ENCODE measurements around the gene SYNCRIP.

Gene SYNCRIP

GRCh38 chr6:85675030-85675819 is 32.5 kb upstream of the SYNCRIP start:
- Mint-ChIP-seq H3K36me3 (ENCODE audit: low read depth) (peaks cover 55% of the 10 kb centered on the region), H3K4me3 (peak overlapping the region; percentile 98), H3K4me1 (ENCODE audit: low read depth) (peaks cover 75% of the 10 kb centered on the region), H3K27ac (peak overlapping the region; percentile 99), H3K27me3 (no peaks in the 10 kb centered on the region), H3K9me3 (no peaks in the 10 kb centered on the region)

DNA sequence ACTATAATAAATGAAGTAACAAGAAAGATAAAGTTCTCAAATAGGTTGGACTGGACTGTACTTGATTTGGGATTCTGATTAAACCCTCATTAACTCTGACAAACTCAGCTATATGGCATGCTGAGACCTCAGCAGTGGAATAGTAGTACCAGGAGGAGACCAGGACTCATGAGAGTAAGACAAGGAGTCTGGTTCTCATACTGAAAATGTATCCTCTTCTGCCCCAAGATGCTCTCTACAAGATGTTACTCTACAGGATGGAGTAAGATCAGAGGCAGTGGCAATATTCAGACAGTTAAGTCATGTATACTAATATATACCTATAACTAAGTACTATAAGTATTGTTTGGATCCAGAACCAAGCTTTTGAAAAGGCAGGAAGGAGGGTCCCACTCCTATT is 31.9 kb upstream of the SYNCRIP start:
- Mint-ChIP-seq H3K9me3 (no peaks in the 10 kb centered on the region), H3K36me3 (ENCODE audit: low read depth) (peaks cover 55% of the 10 kb centered on the region), H3K4me3 (peak overlapping the region; percentile 98), H3K27me3 (no peaks in the 10 kb centered on the region), H3K27ac (peak overlapping the region; percentile 99), H3K4me1 (ENCODE audit: low read depth) (peaks cover 77% of the 10 kb centered on the region)

DNA sequence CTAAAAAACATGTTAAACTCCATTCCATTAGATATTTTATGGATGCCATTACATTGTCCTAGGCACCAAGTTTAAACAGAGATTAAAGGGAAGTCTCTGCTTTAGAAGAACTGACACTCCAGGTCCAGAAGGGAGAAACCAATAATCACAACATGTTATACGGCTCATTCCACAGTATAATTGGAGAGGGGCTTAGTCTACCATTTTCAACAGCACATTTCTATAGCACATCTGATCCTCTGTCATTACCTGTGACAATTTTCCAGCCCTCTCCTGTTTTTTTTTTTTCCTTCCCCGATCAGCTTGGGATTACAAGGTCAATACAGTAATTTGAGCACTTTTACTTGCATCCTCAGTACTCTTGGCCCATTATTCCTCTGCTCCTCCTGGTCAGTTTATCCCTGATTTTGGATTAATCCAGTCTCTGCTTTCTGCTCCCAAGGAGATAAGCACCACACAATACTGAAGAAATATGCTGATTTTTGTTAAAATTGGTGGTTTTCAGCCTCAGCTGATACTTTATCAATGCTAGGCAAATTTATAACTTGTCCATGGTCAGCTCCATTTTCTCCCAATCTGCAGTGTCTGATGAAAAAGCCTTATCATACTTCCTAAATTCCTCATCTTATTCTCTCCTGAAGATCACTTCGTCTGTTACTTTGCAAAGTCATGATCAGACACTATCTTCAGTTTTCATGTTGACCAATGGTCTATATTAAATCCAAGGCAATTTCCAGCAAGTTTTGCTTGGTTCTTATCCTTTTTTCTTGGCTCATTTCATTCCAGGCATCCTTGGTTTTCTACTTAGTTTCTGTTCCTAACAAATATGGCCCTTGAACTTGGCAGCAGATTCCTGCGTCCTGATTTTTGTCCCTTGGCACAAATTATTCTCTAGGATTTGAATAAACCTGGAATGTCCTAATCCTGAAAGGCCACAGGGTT is 30.8 kb upstream of the SYNCRIP start:
- H3K4me3 Mint-ChIP-seq: peak overlapping the region; percentile 98
- peak overlapping the region; percentile 1 for H3K27ac Mint-ChIP-seq
- no peaks in the 10 kb centered on the region for H3K9me3 Mint-ChIP-seq
- H3K27me3 Mint-ChIP-seq: no peaks in the 10 kb centered on the region
- H3K4me1 Mint-ChIP-seq (ENCODE audit: low read depth): peaks cover 86% of the 10 kb centered on the region
- H3K36me3 Mint-ChIP-seq (ENCODE audit: low read depth): peaks cover 52% of the 10 kb centered on the region

DNA sequence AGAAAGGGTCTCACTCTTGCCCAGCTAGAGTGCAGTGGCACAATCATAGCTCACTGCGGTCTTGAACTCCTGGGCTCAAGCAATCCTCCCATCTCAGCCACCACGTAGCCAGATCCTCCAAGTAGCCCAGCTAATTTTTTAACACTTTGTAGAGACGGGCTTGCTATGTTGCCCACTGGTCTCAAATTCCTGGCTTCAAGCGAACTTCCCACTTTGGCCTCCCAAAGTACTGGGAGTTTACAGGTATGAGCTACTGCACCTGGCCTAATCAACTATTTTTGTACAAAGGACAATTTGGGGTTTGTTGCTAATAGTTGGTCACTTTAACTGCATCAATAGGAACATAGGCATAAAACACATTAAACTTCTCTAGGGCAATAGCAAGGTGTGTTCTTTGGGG is 29.9 kb upstream of the SYNCRIP start:
- Mint-ChIP-seq H3K36me3 (ENCODE audit: low read depth) (peaks cover 44% of the 10 kb centered on the region), H3K27me3 (no peaks in the 10 kb centered on the region), H3K9me3 (no peaks in the 10 kb centered on the region), H3K4me1 (ENCODE audit: low read depth) (peaks cover 84% of the 10 kb centered on the region), H3K4me3 (no peak overlapping the region), H3K27ac (peak overlapping the region; percentile 1)

DNA sequence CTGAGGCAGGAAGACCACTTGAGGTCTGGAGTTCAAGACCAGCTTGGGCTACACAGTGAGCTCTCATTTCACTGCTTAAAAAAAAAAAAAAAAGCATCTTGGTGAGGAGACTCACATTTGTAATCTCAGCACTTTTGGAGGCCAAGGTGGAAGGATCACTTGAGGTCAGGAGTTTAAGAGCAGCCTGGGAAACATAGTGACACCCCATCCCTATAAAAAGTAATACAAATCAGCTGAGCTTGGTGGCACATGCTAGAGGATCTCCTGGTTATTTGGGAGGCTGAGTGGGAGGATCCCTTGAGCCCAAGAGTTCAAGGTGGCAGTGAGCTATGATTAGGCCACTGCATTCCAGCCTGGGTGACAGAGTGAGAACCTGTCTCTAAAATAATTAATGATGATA is 29.4 kb upstream of the SYNCRIP start:
- Mint-ChIP-seq H3K36me3 (ENCODE audit: low read depth) (peaks cover 38% of the 10 kb centered on the region), H3K27ac (no peak overlapping the region), H3K4me1 (ENCODE audit: low read depth) (peaks cover 84% of the 10 kb centered on the region), H3K4me3 (no peak overlapping the region), H3K27me3 (no peaks in the 10 kb centered on the region), H3K9me3 (no peaks in the 10 kb centered on the region)

DNA sequence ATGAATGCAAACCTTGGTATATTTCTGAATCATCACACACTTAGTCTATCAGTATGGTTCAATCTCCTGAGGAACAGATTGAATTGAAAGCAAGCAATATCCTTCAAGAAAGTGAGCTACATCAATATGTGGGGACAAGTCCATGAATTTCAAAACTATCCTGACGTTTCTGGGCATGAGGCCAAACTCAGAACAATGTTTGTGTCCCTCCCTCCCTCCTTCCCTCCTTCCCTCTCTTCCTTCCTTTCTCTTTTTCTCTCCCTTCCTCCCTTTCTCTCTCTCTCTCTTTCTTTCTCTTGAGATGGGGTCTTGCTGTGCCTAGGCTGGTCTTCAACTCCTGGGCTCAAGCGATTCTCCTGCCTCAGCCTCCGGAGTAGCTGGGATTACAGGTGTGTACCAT is 27.9 kb upstream of the SYNCRIP start:
- Mint-ChIP-seq H3K27ac (peak overlapping the region; percentile 97), H3K4me3 (no peak overlapping the region), H3K27me3 (no peaks in the 10 kb centered on the region), H3K9me3 (no peaks in the 10 kb centered on the region), H3K4me1 (ENCODE audit: low read depth) (peaks cover 70% of the 10 kb centered on the region), H3K36me3 (ENCODE audit: low read depth) (peaks cover 23% of the 10 kb centered on the region)

DNA sequence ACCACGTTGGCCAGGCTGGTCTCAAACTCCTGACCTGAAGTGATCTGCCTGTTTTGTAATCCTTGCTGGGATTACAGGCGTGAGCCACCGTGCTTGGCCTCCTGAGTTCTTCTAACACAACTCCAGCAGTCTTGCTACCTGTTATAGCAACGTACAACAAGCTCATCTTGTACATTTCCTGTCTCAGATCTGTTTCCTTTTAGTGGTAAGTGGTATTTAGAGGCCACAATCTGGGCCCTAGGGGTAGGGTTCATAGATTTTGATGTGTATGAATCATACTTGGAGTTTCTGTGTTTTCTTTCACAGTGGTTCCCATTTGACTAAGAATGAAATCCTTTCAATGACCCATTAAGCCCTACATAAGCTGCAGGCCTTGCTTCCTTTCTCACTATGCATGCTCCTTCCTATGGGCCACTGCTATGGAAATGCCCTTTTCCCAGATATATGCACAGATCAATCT is 27.1 kb upstream of the SYNCRIP start:
- H3K27me3 Mint-ChIP-seq: no peaks in the 10 kb centered on the region
- H3K9me3 Mint-ChIP-seq: no peaks in the 10 kb centered on the region
- H3K36me3 Mint-ChIP-seq (ENCODE audit: low read depth): peaks cover 15% of the 10 kb centered on the region
- peak overlapping the region; percentile 97 for H3K27ac Mint-ChIP-seq
- H3K4me3 Mint-ChIP-seq: peak overlapping the region; percentile 74
- H3K4me1 Mint-ChIP-seq (ENCODE audit: low read depth): peaks cover 62% of the 10 kb centered on the region

- Mint-ChIP-seq H3K9me3 (no peaks in the 10 kb centered on the region), H3K4me3 (no peak overlapping the region), H3K27me3 (no peaks in the 10 kb centered on the region), H3K27ac (no peak overlapping the region), H3K4me1 (ENCODE audit: low read depth) (no peaks in the 10 kb centered on the region), H3K36me3 (ENCODE audit: low read depth) (peaks cover 4% of the 10 kb centered on the region)
Measured at GRCh38 chr6:85662251-85662650, 19.6 kb upstream of the SYNCRIP start.

- Mint-ChIP-seq H3K36me3 (ENCODE audit: low read depth) (peaks cover 4% of the 10 kb centered on the region), H3K9me3 (no peaks in the 10 kb centered on the region), H3K4me1 (ENCODE audit: low read depth) (no peaks in the 10 kb centered on the region), H3K4me3 (no peak overlapping the region), H3K27ac (no peak overlapping the region), H3K27me3 (no peaks in the 10 kb centered on the region)
Measured at GRCh38 chr6:85660181-85660611, 17.5 kb upstream of the SYNCRIP start.

DNA sequence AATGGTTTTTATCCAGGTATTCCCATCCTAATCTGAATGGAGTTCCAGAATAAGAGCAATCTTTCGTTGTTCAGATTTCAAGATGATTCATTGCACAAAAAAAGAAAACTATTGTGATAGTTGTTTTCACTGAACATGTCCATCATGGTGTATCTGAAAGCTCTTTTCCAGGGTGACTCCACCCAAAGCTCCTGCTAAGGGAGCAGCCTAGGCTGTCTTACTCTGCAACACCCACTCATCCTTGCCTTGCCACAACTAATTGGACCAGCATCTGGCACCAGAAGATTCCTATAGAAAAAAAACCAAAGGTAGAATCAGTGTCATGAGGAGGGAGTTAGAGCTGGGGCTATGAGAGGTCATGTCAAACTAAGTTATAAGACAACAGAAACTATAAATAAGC is 7.9 kb upstream of the SYNCRIP start:
- H3K27ac Mint-ChIP-seq: no peak overlapping the region
- no peaks in the 10 kb centered on the region for H3K36me3 Mint-ChIP-seq (ENCODE audit: low read depth)
- no peaks in the 10 kb centered on the region for H3K9me3 Mint-ChIP-seq
- no peak overlapping the region for H3K4me3 Mint-ChIP-seq
- no peaks in the 10 kb centered on the region for H3K27me3 Mint-ChIP-seq
- H3K4me1 Mint-ChIP-seq (ENCODE audit: low read depth): peaks cover under 1% of the 10 kb centered on the region

- H3K27ac Mint-ChIP-seq: peak overlapping the region; percentile 89
- no peaks in the 10 kb centered on the region for H3K27me3 Mint-ChIP-seq
- H3K4me3 Mint-ChIP-seq: peak overlapping the region; percentile 85
- no peaks in the 10 kb centered on the region for H3K9me3 Mint-ChIP-seq
- peaks cover 32% of the 10 kb centered on the region for H3K36me3 Mint-ChIP-seq (ENCODE audit: low read depth)
- H3K4me1 Mint-ChIP-seq (ENCODE audit: low read depth): peaks cover 37% of the 10 kb centered on the region
Measured at GRCh38 chr6:85644279-85644762, 1.6 kb upstream of the SYNCRIP start.

DNA sequence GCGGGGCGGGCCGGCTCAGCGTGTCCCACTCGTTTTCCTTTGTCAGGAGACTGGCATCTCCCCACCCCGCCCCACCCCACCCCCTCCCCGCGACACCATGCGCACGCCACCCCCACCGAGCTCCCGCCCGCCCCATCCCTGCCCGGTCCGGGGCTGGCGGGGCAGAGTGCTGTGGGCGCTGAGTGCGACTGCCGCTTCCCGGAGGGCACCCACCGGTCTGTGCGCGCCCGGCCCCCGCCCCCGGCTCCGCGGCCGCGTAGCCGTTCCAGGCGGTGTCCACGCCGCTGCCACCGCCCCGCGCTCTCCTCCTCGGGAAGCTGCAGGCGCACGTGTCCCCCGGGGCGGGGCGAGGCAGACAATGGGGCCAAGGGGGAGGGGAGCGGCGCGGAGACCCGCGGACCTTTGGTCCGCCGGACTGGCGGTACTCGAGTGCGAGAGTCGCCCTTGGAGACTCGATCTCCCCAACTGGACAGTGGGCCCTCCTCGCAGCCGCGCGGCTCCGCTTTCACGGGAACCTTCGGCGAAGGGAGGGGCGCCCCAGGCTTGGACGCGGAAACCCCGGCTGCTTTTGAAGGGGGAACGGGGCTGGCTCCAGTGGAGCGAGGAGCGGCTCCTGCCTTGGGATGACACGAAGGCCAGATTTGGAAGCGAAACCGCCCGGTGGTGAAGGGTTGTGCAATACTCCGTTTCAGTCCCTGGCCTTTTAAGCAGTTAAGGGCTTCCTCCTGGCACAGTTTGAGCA is 1.0 kb upstream of the SYNCRIP start:
- peaks cover 43% of the 10 kb centered on the region for H3K4me1 Mint-ChIP-seq (ENCODE audit: low read depth)
- no peaks in the 10 kb centered on the region for H3K27me3 Mint-ChIP-seq
- H3K27ac Mint-ChIP-seq: peak overlapping the region; percentile 89
- peak overlapping the region; percentile 96 for H3K4me3 Mint-ChIP-seq
- no peaks in the 10 kb centered on the region for H3K9me3 Mint-ChIP-seq
- peaks cover 38% of the 10 kb centered on the region for H3K36me3 Mint-ChIP-seq (ENCODE audit: low read depth)

DNA sequence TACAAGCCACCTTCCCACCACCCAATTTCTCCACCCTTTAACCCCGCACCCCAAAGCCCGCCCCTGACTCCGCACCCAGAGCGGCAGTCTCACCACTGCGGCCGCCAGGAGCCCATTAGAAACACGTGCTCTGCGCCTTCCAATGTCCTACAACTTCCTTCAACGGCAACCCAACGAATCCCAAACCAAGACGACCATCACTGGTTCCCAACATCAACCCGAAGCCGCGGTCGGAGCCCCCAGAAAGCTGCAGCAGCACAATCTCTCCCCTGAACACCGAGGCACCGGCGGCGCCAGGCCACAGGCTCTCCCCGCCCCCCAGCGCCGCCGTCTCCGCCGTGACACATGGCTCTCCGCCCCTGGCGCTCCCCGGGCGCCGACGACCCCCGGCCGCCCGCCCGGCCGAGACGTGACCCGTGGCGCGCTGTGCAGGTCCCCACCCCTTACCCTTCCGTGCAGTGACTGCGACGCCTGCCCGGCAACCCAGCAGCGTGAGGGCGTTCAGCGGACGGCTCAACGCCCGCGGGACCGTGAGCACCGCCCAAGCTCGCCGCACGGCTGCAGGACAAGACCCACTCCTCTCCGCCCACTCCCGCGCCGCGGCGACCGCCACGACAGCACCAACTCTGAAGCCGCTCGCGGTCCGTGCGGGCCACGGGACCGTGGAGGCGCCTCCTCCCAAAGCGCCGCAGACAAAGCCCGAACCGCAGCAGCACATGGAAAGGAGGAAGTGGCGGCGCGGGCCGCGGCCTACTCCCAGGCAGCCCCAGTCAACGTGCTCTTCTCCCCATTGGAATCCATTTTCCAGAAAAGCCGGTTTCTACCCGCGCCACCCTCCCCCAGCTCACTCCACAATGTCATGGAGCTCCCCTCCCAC is 551 bp downstream of the SYNCRIP start:
- no peaks in the 10 kb centered on the region for H3K9me3 Mint-ChIP-seq
- H3K27me3 Mint-ChIP-seq: no peaks in the 10 kb centered on the region
- H3K4me3 Mint-ChIP-seq: peak overlapping the region; percentile 96
- H3K36me3 Mint-ChIP-seq (ENCODE audit: low read depth): peaks cover 54% of the 10 kb centered on the region
- H3K27ac Mint-ChIP-seq: peak overlapping the region; percentile 99
- H3K4me1 Mint-ChIP-seq (ENCODE audit: low read depth): peaks cover 57% of the 10 kb centered on the region

DNA sequence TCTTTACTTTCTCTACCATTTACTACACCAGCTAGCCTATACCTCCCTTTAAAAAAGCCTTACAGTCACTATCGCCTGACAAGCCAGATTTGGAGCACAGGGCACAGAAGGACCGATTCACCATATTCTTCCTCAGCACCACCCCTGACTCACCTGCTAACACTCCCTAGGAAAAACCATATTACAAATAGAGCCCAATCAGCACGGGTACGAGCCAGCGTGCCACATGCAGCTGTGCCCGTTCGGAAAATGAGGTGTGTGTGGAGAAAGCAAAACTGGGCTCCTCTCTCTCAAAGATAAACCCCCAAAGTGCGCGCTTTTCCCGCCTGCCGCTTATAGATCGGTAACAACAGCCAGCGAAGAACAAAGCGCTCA is 1.2 kb downstream of the SYNCRIP start:
- Mint-ChIP-seq H3K36me3 (ENCODE audit: low read depth) (peaks cover 60% of the 10 kb centered on the region), H3K4me3 (peak overlapping the region; percentile 96), H3K27ac (peak overlapping the region; percentile 93), H3K9me3 (no peaks in the 10 kb centered on the region), H3K27me3 (no peaks in the 10 kb centered on the region), H3K4me1 (ENCODE audit: low read depth) (peaks cover 63% of the 10 kb centered on the region)
